ENCODE data around the gene DNAJC21. TPM values are rescaled to one million over a fixed set of nuclear protein-coding genes. Genes with fewer than 3 reads are reported as not detected.
A peak's percentile ranks its signal among the peaks of the same experiment; 100 is the strongest.
"Not testable (repeated sequence)": the region's sequence is repeated elsewhere in the genome, so short reads cannot be mapped to it uniquely, and the experiment has no call there.

Gene DNAJC21
- total RNA-seq, 1 experiment from 2014 or later, result 53.1 TPM

DNA sequence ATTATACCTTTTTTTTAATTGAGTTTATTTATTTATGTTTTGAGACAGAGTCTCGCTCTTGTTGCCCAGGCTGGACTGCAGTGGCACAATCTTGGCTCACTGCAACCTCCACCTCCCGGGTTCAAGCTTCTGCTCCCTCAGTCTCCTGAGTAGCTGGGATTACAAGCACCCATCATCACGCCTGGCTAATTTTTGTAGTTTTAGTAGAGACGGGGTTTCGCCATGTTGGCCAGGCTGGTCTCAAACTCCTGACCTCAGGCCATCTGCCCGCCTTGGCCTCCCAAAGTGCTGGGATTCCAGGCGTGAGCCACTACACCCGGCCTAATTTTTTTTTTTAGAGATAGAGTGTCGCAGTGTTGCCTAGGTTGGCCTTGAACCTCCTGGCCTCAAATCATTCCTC is 6.1 kb upstream of the DNAJC21 start:
- DNase-seq (ENCODE audit: low spot score), result not testable (repeated sequence)

DNA sequence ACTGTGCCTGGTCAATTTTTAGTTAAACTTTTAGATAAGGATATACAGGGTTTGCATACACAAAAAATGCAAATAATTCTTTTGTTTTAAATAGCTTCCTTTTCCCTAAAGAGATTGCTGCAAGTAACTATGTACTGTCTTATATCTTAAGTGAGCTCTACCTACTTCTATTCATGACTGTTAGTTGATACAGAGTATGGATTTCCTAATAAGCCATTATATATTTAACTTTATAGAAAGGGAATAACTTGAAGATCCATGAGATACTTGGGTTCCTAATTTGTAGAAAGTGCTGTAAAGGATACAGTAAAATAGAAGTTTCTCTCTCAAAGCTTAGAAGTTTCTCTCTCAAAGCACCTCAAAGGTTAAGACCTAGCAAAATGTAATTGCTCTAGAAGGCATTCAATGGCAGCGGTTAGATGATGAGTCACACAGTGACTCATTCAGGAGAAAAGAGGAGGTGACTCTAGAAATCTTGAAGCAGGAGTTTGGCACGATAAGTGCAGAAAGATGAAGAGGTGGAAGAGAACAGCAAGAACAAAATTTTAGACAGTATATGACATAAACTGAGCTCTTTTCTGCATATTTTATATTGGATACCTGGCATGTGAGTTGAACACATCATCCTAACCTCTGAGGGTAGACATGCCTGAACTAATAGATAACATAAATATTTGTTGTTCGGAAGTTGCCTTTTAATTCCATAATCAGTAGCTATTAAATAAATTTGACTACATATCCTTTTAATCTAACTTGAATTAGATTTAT is 5.5 kb upstream of the DNAJC21 start:
- DNase-seq (ENCODE audit: low spot score), result peak; percentile 94

DNA sequence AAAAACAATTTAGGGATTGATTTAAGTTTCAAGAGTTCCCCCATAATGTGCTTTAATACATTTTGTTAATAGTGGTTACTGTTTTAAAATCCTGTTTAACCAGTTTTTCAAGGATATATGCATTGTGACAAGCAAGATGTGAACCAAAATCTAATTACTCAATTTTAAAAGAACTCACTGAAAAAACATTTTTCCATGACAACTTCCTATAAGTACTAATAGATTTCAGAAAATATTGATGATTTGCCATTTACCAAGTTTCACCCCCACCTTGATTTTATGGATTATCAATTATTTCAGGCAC is 4.9 kb upstream of the DNAJC21 start:
- no peak for DNase-seq (ENCODE audit: low spot score)

- no peak for DNase-seq (ENCODE audit: low spot score)
These were observed 3.0 kb upstream of the DNAJC21 start for GRCh38 chr5:34926318-34926888.

GRCh38 chr5:34927785-34928184 is 1.6 kb upstream of the DNAJC21 start:
- DNase-seq (ENCODE audit: low spot score), result no peak

DNA sequence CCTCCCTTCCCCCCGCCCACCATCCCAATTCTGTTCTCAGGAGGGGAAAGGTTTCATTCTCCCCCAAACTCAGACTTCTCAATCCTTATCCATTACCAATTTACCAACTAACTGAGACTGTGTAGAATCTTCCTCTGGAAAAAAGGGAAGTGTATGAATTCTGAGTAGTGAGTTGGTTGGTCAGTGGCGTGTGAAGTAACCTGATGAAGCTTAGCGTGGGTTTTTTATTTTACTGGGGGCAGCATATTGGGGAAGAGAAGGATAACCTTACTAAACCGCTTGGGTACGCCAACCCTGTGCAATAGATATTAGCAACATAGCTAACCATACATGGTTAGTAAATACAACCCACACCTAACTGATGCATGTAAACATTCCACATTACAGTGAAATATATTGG is 1.1 kb upstream of the DNAJC21 start:
- no peak for DNase-seq (ENCODE audit: low spot score)

DNA sequence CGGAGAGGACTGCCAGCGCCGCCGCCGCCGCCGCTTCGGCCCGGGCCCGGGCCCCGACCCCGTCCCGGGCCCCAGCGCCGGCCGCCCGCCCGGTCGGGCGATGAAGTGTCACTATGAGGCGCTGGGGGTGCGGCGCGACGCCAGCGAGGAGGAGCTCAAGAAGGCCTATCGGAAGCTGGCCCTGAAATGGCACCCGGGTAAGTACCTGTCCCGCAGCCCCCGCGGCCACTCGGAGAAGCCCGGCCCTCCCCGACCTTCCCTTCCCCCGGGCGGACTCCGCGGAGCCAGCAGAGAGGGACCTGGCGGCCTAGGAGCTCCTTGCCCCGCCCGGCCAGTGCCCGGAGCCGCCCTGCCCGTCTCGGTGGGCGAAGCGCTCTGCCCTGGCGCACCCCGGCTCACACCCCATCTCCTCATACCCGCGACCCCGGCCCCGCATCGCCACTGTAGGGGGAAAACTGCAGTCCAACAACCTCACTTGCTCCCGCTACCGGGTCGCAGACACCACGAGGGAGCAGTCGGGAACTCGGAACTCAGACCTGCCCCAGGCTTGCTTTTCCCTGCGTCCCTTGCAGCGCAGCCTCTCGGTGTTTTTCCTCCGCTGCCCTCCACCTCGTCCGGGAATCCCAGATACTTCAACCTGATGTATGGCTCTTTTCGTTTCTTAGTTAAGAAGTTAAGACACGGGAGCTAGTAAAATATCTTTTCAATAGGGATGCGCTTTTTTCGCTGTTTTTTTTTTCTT is 532 bp downstream of the DNAJC21 start:
- peak; percentile 80 for DNase-seq (ENCODE audit: low spot score)

GRCh38 chr5:34930462-34930844 is 1.1 kb downstream of the DNAJC21 start:
- DNase-seq (ENCODE audit: low spot score), result no peak

DNA sequence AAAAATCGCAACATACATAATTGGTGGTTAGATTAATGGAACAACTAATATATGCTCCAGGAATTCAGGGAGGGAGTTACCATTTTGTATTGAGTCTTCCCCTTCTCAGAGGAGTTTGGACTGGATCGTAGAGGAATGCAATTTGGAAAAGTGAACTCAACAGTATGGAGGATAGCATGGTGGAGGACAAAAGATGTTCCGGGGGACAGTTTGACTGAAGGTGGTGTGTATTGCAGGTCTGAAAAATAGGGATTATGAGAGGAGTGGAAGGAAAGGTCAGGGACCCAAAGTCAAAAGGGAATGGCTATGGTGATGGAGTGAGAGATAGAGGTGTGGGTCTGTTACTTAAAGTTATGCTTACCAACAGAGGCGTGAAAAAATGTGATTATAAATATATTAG is 1.5 kb downstream of the DNAJC21 start:
- no peak for DNase-seq (ENCODE audit: low spot score)

GRCh38 chr5:34932947-34933346 is 3.6 kb downstream of the DNAJC21 start:
- no peak for DNase-seq (ENCODE audit: low spot score)

DNA sequence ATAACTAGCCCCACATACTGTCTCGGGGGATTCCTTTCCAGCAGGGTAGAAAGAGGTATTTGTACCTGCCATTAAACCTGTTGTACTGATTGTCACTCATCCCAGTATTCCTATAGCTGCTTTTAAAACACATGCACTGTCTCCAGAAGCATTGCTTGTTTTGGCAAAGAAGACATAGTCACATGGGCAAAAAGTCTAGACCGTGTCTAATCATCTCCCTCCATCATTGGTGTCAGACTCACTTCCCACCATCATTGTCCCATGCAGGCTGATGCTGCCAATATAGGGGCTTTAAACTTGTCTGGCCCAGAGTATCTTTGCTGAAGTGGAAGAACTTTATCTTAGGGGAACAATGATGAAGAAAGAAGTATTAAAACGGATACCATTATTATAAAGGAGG is 12.6 kb downstream of the DNAJC21 start:
- no peak for DNase-seq (ENCODE audit: low spot score)

DNA sequence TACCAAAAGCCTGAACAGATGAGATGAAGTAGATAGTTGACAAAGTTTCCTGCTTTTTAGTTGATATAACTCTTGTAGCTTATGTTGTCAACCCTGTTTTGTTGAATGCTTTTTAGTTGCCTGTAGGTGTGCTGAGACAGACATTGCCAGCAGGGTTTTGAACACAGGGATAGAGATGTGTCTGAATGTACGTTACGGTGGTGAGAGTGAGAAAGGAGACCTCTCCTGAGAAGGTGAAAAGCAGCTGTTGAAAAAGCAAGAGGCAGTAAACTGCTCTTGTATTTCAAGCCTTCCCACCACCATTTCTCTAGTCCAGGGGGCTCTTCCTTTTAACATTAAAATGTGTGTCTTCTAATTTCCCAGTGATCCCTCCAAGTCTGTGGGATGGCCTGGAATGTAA is 14.7 kb downstream of the DNAJC21 start:
- no peak for DNase-seq (ENCODE audit: low spot score)

- no peak for DNase-seq (ENCODE audit: low spot score)
These were observed 15.2 kb downstream of the DNAJC21 start for GRCh38 chr5:34944460-34945047.

- no peak for DNase-seq (ENCODE audit: low spot score)
These were observed 28.0 kb downstream of the DNAJC21 start for GRCh38 chr5:34957321-34957720.

DNA sequence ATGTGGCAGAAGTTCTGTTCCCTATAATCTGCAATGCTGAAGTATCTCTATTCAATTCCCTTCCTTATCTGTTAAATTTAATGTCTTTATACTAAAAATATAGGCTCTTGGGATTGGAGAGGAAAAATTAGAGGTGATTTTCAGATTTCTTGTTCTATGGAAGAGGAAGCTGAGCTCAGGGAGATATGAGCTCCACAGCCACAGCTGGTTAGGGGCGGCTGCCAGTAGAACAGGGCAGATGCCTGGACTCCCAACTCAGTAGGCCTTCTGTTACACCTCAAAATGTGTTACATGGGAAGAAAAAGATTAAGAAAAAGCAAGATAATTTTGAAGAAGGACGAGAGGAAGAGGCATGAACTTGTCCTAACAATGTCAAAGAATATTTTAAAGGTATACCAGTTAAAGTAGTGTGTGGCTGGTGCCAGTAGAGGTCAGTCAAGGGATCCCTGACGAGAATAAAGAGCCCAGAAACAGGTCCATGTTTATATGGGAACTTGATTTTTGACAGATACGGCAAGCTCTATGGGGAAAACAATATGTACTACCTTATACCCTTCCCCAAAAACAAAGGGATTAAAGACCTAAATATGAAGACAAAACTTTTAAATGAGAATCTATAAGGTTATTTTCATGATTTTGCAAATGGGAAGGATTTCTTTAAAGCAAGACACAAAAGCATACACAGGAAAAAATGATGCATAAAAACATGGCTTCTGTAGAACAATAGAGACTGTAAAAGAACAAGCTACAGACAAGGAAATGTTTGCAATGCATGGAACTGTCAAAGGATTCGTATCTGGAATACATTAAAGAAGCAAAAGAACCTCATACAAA is 28.7 kb downstream of the DNAJC21 start:
- peak; percentile 35 for DNase-seq (ENCODE audit: low spot score)

GRCh38 chr5:34959323-34959722 is 30.0 kb downstream of the DNAJC21 start:
- DNase-seq (ENCODE audit: low spot score), result peak; percentile 51

GRCh38 chr5:34967540-34967939 is 38.2 kb downstream of the DNAJC21 start:
- no peak for DNase-seq (ENCODE audit: low spot score)

DNA sequence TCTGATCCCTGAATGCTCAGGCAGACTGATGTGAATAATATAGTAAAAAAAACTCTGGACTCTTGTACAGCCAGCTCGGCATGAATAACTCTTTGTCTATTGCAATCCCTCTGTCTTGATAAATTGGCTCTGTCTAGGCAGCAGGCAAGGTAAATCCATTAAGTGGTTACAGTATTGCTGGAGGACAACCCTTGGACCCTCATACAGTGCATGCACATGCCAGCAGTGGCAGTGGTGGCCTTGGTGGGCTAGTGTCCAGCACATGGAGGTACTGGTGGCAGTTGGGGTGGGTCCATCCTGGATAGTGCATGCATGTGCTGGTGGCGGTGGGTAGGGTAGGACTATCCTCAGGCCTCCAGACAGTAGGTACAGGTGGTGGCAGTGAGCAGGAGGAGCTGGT is 38.9 kb downstream of the DNAJC21 start:
- DNase-seq (ENCODE audit: low spot score), result no peak

DNA sequence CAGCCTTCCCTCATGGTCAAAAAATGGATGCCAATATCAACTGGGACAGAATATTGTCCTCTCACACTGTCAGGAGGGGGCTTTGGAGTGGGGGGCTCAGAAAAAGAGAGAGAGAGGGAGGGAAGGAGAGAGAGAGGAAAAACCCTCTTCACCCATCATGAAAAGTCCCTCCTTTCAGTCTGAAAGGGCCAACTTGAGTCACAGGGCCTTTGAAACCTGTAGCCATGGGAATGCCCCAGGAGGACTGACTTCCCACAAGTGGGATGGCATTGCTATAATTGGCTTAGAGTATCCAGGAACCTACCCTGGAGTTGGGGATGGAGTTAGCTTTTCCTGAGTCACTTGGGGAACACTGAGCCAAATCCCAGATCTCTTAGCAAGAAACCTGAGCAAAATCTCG is 41.2 kb downstream of the DNAJC21 start:
- no peak for DNase-seq (ENCODE audit: low spot score)

DNA sequence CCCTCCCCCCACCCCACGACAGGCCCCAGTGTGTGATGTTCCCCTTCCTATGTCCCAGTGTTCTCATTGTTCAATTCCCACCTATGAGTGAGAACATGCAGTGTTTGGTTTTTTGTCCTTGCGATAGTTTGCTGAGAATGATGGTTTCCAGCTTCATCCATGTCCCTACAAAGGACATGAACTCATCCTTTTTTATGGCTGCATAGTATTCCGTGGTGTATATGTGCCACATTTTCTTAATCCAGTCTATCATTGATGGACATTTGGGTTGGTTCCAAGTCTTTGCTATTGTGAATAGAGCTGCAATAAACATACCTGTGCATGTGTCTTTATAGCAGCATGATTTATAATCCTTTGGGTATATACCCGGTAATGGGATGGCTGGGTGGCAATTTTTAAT is 42.3 kb downstream of the DNAJC21 start:
- DNase-seq (ENCODE audit: low spot score), result not testable (repeated sequence)

DNA sequence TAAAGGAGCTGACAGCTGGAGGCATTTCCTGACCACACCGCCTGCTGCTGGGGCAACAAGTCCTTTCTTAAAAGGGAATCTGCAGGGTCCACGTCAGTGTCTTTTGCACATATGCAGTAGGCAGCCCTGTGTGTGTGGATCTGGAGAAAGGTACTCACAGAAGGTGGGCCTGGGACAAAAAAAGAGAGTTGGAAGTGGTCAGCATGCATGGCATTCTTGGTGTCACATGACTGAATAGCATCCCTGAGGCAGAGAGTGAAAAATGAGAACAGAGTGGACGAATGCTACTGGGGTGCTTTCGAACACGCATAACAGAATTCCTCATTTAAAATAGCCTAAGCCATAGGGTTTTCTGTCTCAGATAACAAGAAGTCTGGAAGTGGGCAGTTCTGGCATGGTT is 47.0 kb downstream of the DNAJC21 start:
- DNase-seq (ENCODE audit: low spot score), result no peak
